PFSK-1 (cell line): Measurements from ENCODE around the gene GNPAT.

Source experiments
- FOXP2 ChIP-seq: optimal IDR thresholded peaks from 2 replicates; pipeline ENCODE3; 2011; ENCODE audit warnings: borderline replicate concordance, control low read depth, inconsistent platforms; ENCODE audit not compliant: insufficient read depth; ENCODE audit errors: extremely low read length, extremely low read depth
- POLR2AphosphoS5 ChIP-seq: IDR thresholded peaks from 2 replicates; pipeline ENCODE4 v1.6.1; 2012; ENCODE audit warnings: low read depth, mild to moderate bottlenecking, control low read depth, low read length, moderate library complexity
- SIN3A ChIP-seq: IDR thresholded peaks from 2 replicates; pipeline ENCODE4 v1.6.1; 2012; ENCODE audit warnings: mild to moderate bottlenecking, low read length, moderate library complexity, borderline replicate concordance; ENCODE audit not compliant: insufficient read depth
- TAF1 ChIP-seq: IDR thresholded peaks from 2 replicates; pipeline ENCODE4 v1.6.1; 2012; ENCODE audit warnings: low read length, control low read depth, borderline replicate concordance; ENCODE audit not compliant: insufficient read depth
- TF ChIP-seq, protein P1 (sequence below), 2 experiments: IDR thresholded peaks; 2 replicates each; pipeline versions ENCODE4 v1.6.1 to v1.8.0; 2011 to 2012; ENCODE audit warnings: low read depth in 2 of 2, low read length in 2 of 2, control low read depth in 1 of 2, inconsistent platforms in 1 of 2, mild to moderate bottlenecking in 1 of 2, moderate library complexity in 1 of 2; ENCODE audit not compliant: insufficient read depth in 1 of 2

The GNPAT gene

DNA sequence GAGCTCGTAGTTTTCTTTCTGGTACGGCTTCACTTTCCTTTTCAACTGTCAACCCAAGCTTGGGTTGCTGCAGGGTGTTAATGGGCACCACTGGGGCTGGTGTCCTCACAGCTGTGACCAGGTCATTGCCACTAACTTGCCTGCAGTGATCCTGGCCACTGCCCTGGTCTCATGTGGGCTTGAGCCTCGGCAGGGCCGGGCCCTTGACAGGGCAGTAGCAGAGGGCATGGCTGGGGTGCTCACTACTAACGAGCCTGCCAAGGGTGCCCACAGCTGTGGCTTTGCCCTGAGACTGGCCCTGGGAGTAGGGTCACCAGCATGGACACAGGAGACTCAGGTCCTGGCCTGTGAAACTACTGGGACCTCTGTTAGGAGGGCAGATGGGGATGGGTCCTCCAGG is 31.5 kb upstream of the GNPAT start:
- TF ChIP-seq, protein P1, sequence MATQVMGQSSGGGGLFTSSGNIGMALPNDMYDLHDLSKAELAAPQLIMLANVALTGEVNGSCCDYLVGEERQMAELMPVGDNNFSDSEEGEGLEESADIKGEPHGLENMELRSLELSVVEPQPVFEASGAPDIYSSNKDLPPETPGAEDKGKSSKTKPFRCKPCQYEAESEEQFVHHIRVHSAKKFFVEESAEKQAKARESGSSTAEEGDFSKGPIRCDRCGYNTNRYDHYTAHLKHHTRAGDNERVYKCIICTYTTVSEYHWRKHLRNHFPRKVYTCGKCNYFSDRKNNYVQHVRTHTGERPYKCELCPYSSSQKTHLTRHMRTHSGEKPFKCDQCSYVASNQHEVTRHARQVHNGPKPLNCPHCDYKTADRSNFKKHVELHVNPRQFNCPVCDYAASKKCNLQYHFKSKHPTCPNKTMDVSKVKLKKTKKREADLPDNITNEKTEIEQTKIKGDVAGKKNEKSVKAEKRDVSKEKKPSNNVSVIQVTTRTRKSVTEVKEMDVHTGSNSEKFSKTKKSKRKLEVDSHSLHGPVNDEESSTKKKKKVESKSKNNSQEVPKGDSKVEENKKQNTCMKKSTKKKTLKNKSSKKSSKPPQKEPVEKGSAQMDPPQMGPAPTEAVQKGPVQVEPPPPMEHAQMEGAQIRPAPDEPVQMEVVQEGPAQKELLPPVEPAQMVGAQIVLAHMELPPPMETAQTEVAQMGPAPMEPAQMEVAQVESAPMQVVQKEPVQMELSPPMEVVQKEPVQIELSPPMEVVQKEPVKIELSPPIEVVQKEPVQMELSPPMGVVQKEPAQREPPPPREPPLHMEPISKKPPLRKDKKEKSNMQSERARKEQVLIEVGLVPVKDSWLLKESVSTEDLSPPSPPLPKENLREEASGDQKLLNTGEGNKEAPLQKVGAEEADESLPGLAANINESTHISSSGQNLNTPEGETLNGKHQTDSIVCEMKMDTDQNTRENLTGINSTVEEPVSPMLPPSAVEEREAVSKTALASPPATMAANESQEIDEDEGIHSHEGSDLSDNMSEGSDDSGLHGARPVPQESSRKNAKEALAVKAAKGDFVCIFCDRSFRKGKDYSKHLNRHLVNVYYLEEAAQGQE (IDR thresholded peaks at IDR 0.05; ENCODE audit: insufficient read depth in 1 of 2, low read depth in 2 of 2, low read length in 2 of 2): no peak
- TF ChIP-seq SIN3A: no peak

DNA sequence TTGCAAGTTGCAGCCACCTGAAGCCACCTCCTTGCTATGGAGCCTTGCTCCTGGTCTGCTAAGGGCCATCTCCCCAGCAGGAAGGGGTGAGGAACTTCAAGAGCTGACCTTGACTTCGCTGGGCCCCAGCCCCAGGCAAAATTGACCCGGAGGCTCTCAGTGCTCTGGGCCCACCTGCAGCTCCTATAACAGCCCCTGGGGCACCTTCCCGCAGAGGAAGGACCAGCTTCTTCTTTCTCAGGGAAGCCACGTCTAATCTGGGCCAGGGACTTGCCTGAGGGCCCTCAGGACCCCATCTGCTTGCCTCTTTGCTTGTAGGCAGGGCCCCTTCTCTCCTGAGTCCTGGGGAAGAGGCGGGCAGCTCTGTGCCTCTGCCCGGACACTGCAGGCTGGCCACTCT is 30.9 kb upstream of the GNPAT start:
- TF ChIP-seq FOXP2: no peak
- TF ChIP-seq SIN3A: no peak
- TF ChIP-seq, protein P1 (IDR thresholded peaks at IDR 0.05; ENCODE audit: insufficient read depth in 1 of 2, low read depth in 2 of 2, low read length in 2 of 2): no peak
- no peak for TF ChIP-seq TAF1
- no peak for TF ChIP-seq POLR2AphosphoS5

DNA sequence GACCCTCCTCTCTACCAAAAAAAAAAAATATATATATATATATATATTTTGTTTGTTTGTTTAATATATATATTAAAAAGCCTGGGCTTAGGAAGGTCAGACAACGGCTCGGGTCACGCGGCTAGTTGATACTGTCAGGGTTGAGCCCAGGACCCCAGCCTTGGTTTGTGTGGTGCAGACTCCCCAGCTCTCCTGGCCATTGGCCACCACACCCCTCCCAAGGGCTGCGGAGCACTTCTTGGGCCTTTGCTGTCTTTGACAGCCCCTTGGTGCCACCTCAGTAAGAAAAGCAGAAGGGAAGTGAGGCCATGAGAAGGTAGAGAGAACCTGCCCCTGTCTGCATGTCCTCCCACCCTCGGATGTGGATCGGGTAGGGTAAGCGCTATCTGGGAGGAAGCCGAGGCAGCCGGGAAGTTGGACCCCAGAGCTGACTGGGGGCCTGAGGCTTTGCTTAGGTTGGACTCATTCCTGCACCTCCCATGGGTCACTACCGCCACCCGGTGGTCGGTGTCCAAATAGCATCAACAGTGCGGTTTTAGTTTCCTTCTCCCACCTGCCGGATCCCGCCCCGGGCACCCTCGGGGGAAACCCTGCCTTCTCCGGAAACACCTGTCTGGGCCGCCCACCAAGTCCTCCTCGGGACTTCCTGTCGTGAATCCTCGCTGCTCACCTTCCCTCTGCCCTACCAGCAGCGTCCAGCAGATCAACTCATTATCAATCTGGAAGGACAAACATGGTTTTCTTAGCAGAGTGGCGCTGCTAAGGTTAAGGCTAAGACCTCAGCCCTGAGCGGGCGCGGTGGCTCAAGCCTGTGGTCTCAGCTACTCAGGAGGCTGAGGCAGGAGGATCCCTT is 29.8 kb upstream of the GNPAT start:
- TF ChIP-seq TAF1 (no peak), FOXP2 (peak; percentile 9)

DNA sequence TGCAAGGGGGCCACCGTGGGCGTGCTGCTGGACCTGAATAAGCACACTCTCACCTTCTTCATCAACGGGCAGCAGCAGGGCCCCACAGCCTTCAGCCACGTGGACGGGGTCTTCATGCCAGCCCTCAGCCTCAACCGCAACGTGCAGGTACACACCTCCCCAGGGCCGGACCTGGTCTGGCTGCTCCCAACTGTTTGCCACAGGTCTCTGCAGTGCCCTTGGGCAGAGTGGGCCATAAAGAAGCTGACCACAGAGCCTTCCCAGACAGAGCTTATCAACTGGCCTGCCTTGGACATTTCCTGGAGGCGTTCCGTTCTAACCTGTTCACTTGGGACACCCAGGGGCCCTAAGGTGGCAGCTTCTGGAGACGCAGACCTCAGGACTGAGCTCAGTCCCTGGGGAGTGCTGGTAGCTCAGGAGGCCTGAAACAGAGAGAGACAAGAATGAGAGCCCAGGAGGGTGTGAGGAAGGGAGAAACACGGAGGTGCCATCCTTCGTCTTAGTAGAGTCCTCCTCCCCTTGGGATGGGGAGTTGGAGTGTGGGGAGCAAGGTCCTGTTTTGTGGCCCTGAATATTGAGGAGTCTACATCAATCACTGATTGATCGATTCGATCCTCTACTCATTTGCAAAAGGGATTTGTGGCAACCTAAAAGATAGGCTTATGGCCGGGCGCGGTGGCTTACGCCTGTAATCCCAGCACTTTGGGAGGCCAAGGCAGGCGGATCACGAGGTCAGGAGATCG is 27.0 kb upstream of the GNPAT start:
- TF ChIP-seq TAF1 (no peak), SIN3A (no peak), POLR2AphosphoS5 (no peak), FOXP2 (no peak)
- TF ChIP-seq, protein P1 (IDR thresholded peaks at IDR 0.05; ENCODE audit: insufficient read depth in 1 of 2, low read depth in 2 of 2, low read length in 2 of 2): no peak

DNA sequence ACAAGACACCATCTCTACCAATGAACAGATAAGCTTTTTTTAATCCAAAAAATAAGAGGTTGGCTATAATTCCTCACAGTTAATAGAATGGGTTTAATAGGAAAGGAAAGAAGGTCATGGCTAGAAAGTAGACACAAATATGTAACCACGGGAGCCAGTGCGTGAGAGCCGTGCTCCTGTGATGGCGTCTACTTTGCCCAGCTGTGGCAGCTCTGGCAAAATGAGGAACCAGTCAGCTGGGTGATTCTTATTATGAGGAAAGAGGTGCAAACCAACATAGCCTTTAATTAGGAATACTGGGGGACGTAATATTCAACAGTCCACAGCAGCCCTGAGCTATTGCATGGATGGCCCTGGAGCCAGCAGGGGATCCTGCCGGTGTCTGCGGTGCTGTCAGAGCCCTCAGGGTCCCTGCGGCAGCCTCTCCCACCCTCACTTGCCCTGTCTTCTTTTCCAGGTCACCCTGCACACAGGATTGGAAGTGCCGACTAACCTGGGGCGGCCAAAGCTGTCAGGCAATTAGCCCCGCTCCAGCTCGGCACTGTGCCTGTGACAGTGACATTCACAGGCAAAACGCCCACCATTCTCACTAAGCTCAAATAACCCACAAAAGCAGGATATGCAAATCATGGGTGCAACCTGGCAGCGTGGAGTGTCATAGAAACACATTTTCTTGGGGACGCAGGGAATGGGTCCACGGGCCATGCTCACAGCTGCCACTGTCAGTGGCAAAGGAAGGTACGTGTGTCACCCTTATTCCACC is 25.9 kb upstream of the GNPAT start:
- no peak for TF ChIP-seq TAF1

DNA sequence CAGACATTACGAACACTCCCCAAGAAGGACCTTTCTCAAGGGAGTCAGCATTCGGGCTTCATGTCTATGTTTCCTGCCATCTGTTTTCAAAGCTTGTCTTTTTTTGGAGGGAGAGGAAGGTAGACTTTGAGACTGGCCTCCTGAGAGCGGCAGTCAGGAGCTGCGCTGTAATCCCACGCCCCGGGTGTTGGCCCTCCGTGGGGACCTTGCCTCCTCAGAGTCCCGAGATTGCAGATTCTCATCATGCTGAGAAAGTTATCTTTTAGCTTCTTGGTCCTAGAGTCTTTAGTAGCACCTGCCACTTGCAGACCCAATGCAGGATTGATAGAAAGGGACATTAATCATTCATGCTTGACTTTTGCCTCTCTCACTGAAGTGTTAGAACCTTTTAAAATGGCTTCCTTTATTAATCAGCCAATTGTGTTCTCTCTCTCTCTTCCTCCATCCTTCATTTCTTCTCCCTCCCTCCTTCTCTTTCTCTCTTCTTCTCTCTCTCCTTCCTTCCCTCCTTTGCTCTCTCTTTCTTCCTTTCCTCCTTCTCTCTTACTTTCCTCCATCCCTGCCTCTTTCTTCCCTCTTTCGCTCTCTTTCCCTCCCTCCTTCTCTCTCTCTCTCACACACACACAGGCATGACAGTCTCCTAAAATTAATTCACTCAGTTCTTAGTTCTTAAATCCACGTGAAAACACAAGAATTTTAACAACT is 25.2 kb upstream of the GNPAT start:
- TF ChIP-seq SIN3A (no peak), POLR2AphosphoS5 (no peak), TAF1 (no peak), FOXP2 (no peak)
- TF ChIP-seq, protein P1 (IDR thresholded peaks at IDR 0.05; ENCODE audit: insufficient read depth in 1 of 2, low read depth in 2 of 2, low read length in 2 of 2): no peak
